G401 (cell line): ENCODE results near the gene RAB40A. TPM values are rescaled to one million over a fixed set of nuclear protein-coding genes. Genes with fewer than 3 reads are reported as not detected.
A peak's percentile ranks its signal among the peaks of the same experiment; 100 is the strongest.
"Not testable (repeated sequence)": the region's sequence is repeated elsewhere in the genome, so short reads cannot be mapped to it uniquely, and the experiment has no call there.

ENCODE experiments used
- DNase-seq: peaks from one replicate; pipeline ENCODE4 v3.0.0-alpha.2; 2015; ENCODE audit warnings: low spot score
- in situ Hi-C: cut with HindIII; loops from 2 replicates; pipeline ENCODE4 v1.10.0; 2016; ENCODE audit warnings: low sequenced_read_pairs, mixed read lengths
- total RNA-seq: library from RNA; depleted of rRNA; stranded (reverse); fragments of >200 nt; shearing (Covaris generic); gene quantifications from 2 replicates; pipeline ENCODE4 v1.2.3, GENCODE V29; 2014; rRNA removed

Gene RAB40A
- total RNA-seq, 1 experiment from 2014 or later = not detected

- DNase-seq = no peak
- in situ Hi-C loops = no loop called here
Measured at GRCh38 chrX:103475381-103475780, 43.9 kb downstream of the RAB40A start.

DNA sequence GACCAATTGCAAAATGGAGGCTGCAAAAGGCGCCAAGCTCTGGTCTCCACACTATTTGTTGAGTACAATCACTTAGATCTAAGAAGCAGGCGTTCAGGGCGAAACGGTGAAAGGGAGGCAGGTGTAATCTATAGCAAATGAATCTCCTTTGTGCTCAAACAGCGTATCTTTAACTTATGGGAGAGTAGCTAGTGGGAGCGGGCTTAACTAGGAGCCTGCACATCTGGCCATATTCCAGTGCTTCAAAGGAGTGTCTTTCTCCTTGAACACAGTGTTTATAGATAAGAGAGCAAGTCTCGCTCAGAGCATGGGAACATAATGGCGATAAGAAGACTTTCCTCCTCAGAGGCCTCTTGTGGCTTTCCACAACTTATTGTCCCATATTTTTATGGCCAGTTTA, 49.3 kb downstream of the RAB40A start:
- DNase-seq, in situ Hi-C loops: not testable (repeated sequence)

DNA sequence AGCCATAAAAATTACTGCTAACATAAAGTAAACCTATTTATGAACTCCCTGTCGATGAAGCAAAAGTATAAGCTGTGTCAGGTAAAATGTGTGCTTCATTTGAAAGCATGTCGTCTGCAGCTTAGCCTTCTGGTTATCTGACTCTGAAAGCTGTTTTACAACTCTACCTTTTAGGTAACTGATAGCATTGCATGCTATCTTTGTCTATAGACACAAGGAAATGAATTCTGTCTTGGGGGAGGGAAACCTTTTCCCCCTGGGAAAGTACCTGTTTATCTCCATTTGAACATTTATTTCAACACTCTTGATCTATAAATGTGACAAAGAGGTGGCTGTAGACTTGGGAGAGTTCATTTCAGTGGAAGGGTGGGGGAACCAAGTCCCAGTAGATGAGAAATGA, 51.4 kb downstream of the RAB40A start:
- in situ Hi-C loops = no loop called here
- no peak for DNase-seq

DNA sequence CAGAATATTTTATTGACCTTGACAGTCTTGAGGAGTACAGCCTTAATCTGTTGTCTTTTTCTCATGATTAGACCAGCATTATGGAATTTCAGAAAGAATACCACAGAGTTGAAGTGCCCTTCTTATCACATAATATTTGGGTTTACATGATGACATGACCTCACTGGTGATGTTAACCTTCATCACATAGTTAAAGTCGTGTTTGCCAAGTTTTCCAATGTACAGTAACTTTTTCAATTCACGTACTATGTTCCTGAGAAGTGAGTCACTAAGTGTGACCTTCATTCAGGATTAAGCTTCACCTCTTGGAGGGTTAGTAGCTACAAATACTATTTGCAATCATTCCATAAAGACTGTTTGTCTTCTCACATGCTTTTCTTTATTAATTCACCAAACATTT, 52.1 kb downstream of the RAB40A start:
- DNase-seq = no peak
- in situ Hi-C loops = no loop called here

- in situ Hi-C loops = no loop called here
- peak; percentile 80 for DNase-seq
Measured at GRCh38 chrX:103464774-103465117, 54.5 kb downstream of the RAB40A start.

- in situ Hi-C loops = no loop called here
- peak; percentile 49 for DNase-seq
Measured at GRCh38 chrX:103464072-103464773, 55.1 kb downstream of the RAB40A start.

GRCh38 chrX:103461156-103461555, 58.1 kb downstream of the RAB40A start:
- DNase-seq = no peak
- in situ Hi-C loops = no loop called here

DNA sequence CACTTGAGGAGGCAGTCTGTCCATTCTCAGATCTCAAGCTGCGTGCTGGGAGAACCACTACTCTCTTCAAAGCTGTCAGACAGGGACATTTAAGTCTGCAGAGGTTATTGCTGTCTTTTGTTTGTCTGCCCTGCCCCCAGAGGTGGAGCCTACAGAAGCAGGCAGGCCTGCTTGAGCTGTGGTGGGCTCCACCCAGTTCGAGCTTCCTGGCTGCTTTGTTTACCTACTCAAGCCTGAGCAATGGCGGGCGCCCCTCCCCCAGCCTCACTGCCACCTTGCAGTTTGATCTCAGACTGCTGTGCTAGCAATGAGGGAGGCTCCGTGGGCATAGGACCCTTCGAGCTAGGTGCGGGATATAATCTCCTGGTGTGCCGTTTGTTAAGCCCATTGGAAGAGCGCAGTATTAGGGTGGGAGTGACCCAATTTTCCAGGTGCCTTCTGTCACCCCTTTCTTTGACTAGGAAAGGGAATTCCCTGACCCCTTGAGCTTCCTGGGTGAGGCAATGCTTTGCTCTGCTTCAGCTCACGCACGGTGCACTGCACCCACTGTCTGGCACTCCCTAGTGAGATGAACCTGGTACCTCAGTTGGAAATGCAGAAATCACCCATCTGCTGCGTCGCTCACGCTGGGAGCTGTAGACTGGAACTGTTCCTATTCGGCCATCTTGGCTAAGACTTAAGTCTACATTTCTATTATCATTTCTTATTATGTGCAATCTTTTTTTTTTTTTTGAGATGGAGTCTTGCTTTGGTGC, 59.1 kb downstream of the RAB40A start:
- DNase-seq, in situ Hi-C loops: not testable (repeated sequence)

- DNase-seq = no peak
- in situ Hi-C loops = no loop called here
Measured at GRCh38 chrX:103453655-103454054, 65.6 kb downstream of the RAB40A start.

Other genes with a start within 250 kb of the RAB40A start
- not detected in 2 replicates for gene TCEAL5, start 242.7 kb downstream of the RAB40A start, total RNA-seq
- 101 and 163 TPM in 2 replicates for gene BEX2, start 208.5 kb downstream of the RAB40A start, total RNA-seq
- 0.71 TPM in 1 of 2 replicates, not detected in the other for gene TCEAL7, start 189.2 kb downstream of the RAB40A start, total RNA-seq
- 39.1 and 42.6 TPM in 2 replicates for gene TCEAL9, start 163.0 kb downstream of the RAB40A start, total RNA-seq
- 464 and 525 TPM in 2 replicates for gene BEX3, start 143.0 kb downstream of the RAB40A start, total RNA-seq
- gene TCEAL4, start 66.0 kb upstream of the RAB40A start, total RNA-seq = 31.7 and 45.2 TPM in 2 replicates
- gene TCEAL3, start 88.5 kb upstream of the RAB40A start, total RNA-seq = 2.6 TPM in 1 of 2 replicates, not detected in the other
- 9.8 and 27.0 TPM in 2 replicates for gene TCEAL1, start 109.5 kb upstream of the RAB40A start, total RNA-seq
- 666 and 732 TPM in 2 replicates for gene MORF4L2, start 167.2 kb upstream of the RAB40A start, total RNA-seq
- not detected in 2 replicates for gene TMEM31, start 191.4 kb upstream of the RAB40A start, total RNA-seq